Thoracic aorta (tissue), 2 donors: ENCODE results near the gene BRD3OS. TPM values are rescaled to one million over a fixed set of nuclear protein-coding genes. Genes with fewer than 3 reads are reported as not detected.
"Not testable (repeated sequence)": the region's sequence is repeated elsewhere in the genome, so short reads cannot be mapped to it uniquely, and the experiment has no call there.

ENCODE experiments used
- ATAC-seq: fragments of 150-250 bp; one replicate; pipeline ENCODE4 v1.8.0; 2017; ENCODE audit warnings: low read depth; ENCODE audit not compliant: insufficient number of reproducible peaks, low FRiP score
- DNase-seq: peaks from one replicate; pipeline ENCODE4 v3.0.0-alpha.2; 2020; ENCODE audit warnings: low spot score
- H3K27ac ChIP-seq, 2 donors: fragments of 200-600 bp; sonication (generic); 1 replicate in 1 of 2; 2 replicates in 1 of 2; pipeline ENCODE4 v1.5.1; 2016; ENCODE audit warnings: mild to moderate bottlenecking in 2 of 2, moderate library complexity in 2 of 2
- H3K27me3 ChIP-seq: fragments of 200-600 bp; sonication (generic); replicated peaks from 2 replicates; pipeline ENCODE4 v1.6.0; 2016; ENCODE audit warnings: mild to moderate bottlenecking; ENCODE audit not compliant: insufficient read depth
- H3K36me3 ChIP-seq: fragments of 200-600 bp; sonication (generic); one replicate; pipeline ENCODE4 v1.5.1; 2016
- H3K4me1 ChIP-seq, 2 donors: fragments of 200-600 bp; sonication (generic); 1 replicate in 1 of 2; 2 replicates in 1 of 2; pipeline versions ENCODE4 v1.5.1 to v1.6.0; 2016; ENCODE audit warnings: low read depth in 2 of 2, mild to moderate bottlenecking in 1 of 2; ENCODE audit not compliant: control insufficient read depth in 1 of 2
- H3K4me3 ChIP-seq: fragments of 200-600 bp; sonication (generic); 2 replicates; pipeline ENCODE4 v1.5.1; 2016; ENCODE audit warnings: mild to moderate bottlenecking
- H3K9me3 ChIP-seq: fragments of 200-600 bp; sonication (generic); 2 replicates; pipeline ENCODE4 v1.5.1; 2016
- CTCF ChIP-seq: fragments of 200-600 bp; sonication (generic); IDR thresholded peaks from one replicate; pipeline ENCODE4 v1.5.1; 2019; ENCODE audit warnings: antibody characterized with exemption
- total RNA-seq, 2 donors: library from RNA; depleted of rRNA; stranded (reverse); fragments of >200 nt; gene quantifications; one replicate each; pipeline versions ENCODE4 v1.1.0 to v1.2.3, GENCODE V29; 2016

Gene BRD3OS
- total RNA-seq, 2 donors from 2014 or later, result 8.8 to 14.6 TPM

DNA sequence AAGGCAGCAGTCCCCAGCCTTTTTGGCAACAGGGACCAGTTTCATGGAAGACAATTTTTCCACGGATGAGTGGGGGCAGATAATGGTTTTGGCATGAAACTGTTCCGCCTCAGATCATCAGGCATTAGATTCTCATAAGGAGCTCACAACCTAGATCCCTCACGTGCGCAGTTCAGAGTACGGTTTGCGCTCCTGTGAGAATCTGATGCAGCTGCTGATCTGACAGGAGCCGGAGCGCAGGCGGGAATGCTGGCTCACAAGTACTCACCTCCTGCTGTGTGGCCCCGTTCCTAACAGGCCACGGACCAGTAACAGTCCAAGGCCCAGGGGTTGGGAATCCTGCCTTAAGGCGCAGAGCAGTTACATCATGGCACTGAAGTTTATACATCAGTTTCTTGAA lies 45.9 kb downstream of the BRD3OS start:
- Histone ChIP-seq H3K4me3 (no peak overlapping the region), H3K9me3 (peaks cover under 1% of the 10 kb centered on the region), H3K27ac (no peak overlapping the region), H3K36me3 (no peaks in the 10 kb centered on the region), H3K4me1 (peaks cover 4 to 7% of the 10 kb centered on the region in 2 donors), H3K27me3 (no peaks in the 10 kb centered on the region)
- no peak for DNase-seq
- no peak for ATAC-seq
- no peak for TF ChIP-seq CTCF

DNA sequence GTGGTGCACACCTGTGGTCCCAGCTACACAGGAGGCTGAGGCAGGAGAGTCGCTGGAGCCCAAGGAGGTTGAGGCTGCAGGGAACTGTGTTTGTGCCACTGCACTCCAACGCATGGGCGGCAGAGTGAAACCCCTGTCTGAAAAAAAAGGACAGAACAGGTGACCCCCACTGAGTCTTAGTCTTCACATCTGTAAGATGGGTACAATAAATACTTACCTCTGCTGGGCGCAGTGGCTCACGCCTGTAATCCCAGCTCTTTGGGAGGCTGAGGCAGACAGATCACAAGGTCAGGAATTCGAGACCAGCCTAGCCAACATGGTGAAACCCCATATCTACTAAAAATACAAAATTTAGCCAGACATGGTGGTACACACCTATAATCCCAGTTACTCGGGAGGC lies 47.4 kb downstream of the BRD3OS start:
- DNase-seq, H3K27me3 ChIP-seq, H3K4me3 ChIP-seq, H3K4me1 ChIP-seq, H3K27ac ChIP-seq, H3K36me3 ChIP-seq, ATAC-seq: not testable (repeated sequence)
- peaks cover 13% of the 10 kb centered on the region for H3K9me3 ChIP-seq

DNA sequence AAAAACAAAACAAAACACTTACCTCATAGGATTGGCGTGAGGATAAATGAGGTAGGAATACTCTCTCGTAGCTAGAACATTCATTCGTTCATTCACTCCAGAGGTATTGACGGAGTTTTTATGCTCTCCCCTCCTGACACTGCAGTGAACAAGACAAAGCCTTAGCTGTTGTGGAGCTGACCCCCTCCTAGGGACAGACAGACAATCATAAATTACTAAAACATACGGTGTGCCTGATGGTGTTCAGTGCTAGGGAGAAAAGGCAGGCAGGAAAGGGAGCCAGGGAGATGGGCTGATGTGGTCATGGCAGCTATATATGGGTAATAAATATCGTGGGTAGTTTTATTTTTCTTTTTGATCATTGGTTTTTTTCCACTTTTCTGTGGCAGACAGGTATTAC lies 48.2 kb downstream of the BRD3OS start:
- Histone ChIP-seq H3K9me3 (peaks cover 13% of the 10 kb centered on the region), H3K27ac (no peak overlapping the region), H3K4me1 (no peaks in the 10 kb centered on the region), H3K27me3 (no peaks in the 10 kb centered on the region), H3K36me3 (no peaks in the 10 kb centered on the region), H3K4me3 (no peak overlapping the region)
- DNase-seq (no peak), ATAC-seq (no peak)
- TF ChIP-seq CTCF, result no peak

GRCh38 chr9:134075689-134076088 lies 50.4 kb downstream of the BRD3OS start:
- H3K4me1 ChIP-seq, H3K4me3 ChIP-seq, DNase-seq, H3K36me3 ChIP-seq, H3K27me3 ChIP-seq, ATAC-seq, H3K27ac ChIP-seq: not testable (repeated sequence)
- peaks cover 16% of the 10 kb centered on the region for H3K9me3 ChIP-seq

DNA sequence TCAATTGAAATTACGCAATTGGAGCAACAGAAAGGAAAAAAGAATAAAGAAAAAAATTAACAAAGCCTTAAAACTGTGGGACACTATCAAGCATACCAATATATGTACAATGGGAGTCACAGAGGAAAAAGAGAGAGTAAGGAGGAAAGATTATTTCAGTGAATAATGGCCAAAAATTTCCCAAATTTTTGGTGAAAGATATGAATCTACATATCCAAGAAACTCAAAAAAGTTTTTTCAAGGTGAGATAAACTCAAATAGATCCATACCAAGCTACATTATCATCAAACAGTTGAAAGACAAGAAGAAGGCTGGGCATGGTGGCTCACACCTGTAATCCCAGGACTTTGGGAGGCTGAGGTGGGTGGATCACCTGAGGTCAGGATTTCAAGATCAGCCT lies 51.4 kb downstream of the BRD3OS start:
- ATAC-seq, result no peak
- Histone ChIP-seq H3K36me3 (no peaks in the 10 kb centered on the region), H3K4me3 (no peak overlapping the region), H3K4me1 (no peaks in the 10 kb centered on the region), H3K27me3 (no peaks in the 10 kb centered on the region), H3K9me3 (peaks cover 16% of the 10 kb centered on the region), H3K27ac (no peak overlapping the region)
- no peak for DNase-seq
- no peak for TF ChIP-seq CTCF

Other genes starting within 250 kb of the BRD3OS start
- 10 to 100 TPM; 10.1 to 11.5 TPM for gene VAV2, start 33.2 kb upstream of the BRD3OS start, total RNA-seq
- gene BRD3, start 42.5 kb downstream of the BRD3OS start, total RNA-seq, result 10 to 100 TPM; 22.1 to 47.9 TPM
- gene WDR5, start 110.6 kb downstream of the BRD3OS start, total RNA-seq, result 10 to 100 TPM; 20.7 to 24.0 TPM
- not detected for gene RNU6ATAC, start 139.1 kb downstream of the BRD3OS start, total RNA-seq